ENCODE measurements around the gene PRKCH.

Gene PRKCH

DNA sequence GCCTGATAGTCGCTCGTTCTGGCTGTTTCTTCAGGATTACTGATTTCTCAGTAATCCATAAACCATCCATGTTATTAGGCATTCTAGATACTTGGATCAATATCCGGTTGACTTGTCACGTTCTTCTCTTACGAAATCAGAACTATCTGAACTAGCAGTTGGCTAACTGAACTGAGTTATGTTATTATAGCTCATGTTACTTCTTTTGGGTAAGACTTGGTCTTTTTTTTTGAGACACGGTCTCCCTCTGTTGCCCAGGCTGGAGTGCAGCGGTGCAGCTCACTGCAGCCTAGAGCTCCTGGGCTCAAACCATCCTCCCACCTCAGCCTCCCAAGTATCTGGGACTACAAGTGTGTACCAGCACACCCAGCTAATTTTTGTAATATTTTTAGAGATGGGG is 178.6 kb downstream of the PRKCH start:
- no peak for DNase-seq

DNA sequence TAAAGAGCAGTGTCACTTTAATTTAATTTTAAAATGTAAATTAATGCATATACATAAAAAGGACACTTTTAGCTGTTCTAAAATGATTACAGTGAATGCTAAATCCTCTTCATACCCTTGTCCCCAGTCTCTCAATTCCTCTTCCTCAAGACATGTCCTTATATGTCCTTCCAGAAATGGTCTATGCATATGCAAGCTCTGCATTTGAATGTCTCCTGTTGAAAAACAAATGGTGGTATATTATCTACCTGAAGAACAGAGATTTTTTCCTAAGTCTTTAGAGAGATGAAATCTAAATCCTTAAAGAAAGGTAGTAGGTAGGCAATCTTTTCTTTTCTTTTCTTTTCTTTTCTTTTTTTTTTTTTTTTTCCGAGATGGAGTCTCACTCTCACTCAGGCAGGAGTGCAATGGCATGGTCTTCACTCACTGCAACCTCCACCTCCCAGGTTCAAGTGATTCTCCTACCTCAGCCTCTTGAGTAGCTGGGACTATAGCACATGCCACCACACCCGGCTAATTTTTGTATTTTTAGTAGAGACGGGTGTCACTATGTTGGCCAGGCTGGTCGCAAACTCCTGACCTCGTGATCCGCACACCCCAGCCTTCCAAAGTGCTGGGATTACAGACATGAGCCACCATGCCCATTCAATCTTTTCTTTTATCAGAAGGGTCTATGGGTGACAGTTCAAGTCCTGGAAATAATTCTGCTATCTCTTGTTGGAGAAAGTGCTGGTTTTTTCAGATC is 180.5 kb downstream of the PRKCH start:
- DNase-seq = no peak

DNA sequence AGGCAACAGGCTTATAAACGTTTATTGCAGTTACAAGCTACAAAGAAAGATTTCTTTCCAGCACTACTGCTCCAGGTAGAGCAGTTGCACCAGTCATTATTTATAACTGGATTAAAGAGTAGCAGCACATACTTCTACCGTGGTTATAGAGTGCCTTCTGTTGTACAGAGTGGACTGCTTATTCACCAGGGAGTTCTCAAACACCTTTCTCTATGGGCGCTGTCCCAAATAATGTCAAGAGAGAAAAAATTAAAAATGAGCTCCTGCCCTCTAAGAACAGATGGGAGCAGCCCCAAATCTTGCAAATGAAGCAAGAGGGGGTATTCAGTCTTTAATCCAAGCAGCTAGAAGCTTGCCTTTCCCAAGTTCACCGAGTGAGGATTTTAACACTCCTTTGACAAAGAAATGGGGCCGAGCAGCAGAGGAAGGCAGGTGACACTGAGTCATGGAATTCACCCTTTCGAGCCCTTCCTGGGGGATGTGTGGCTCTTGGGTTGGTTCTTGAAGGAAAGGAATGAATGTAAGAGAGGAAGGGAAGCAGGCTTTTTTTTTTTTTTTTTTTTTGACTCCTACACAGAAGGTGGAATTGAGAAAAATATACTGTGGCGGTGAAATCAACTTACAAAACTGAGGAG is 181.2 kb downstream of the PRKCH start:
- DNase-seq = no peak

- DNase-seq = no peak
Observed at GRCh38 chr14:61503167-61503801, 181.9 kb downstream of the PRKCH start.

- DNase-seq = no peak
Observed at GRCh38 chr14:61504901-61505300, 183.5 kb downstream of the PRKCH start.

GRCh38 chr14:61505815-61506809 is 184.7 kb downstream of the PRKCH start:
- DNase-seq = no peak

GRCh38 chr14:61508526-61508925 is 187.1 kb downstream of the PRKCH start:
- no peak for DNase-seq

GRCh38 chr14:61510736-61511557 is 189.6 kb downstream of the PRKCH start:
- no peak for DNase-seq

- no peak for DNase-seq
Observed at GRCh38 chr14:61511558-61511948, 190.2 kb downstream of the PRKCH start.

DNA sequence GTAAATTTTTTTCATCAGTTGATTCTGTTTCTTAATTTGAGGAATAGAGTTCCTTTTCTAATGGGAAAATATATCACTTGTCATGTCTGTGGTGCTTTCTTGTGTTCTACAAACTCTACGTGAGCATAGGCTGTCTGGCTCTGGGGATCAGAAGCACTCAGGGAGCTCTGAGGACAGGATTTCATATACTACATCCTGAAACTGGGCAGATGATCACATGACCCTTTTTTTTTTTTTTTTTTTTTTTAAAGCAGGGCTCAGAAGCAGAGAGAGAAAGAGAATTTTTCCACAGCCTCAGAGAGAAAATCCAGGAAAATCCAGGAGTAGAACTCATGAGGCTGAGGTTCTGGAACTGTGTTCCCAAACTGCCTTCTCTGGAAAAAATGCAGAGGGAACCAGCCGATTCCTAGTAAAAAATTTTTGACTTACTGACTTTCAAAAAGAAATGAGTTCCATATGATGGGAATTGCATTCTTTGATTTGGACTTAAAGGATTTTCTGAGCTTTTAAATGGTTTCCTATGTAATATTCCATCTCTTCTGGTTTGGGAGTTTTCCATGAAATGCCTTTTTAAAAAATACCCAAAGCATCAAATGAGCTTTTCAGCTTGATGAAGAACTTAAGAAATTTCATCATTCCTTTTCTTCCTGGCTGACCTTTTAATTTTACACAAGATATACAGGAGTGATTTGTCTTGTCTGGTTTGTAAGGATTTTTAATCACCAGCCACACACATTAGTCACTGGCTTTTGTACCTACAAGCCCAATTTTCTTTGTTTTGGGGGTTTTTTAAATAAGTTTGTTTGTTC is 190.9 kb downstream of the PRKCH start:
- no peak for DNase-seq

- no peak for DNase-seq
Observed at GRCh38 chr14:61513986-61514830, 192.8 kb downstream of the PRKCH start.

DNA sequence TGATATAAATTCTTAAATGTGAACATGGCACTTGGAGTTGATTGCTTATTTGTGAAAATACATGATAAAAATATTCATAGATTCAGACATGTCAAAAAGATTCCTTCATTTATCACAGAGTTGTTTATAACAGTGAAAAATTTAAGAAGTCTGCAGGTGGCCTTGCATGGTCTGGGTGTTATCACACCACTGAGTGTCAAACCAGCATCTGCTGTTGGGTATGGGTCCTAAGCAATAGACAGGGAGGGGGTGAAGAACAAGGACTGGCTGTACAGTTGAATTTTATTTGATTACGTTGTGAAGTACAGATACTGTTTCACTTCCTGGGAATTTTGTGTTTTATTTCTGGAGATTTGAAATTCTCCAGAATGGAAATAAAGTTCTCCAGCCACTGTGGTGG is 193.5 kb downstream of the PRKCH start:
- DNase-seq = no peak

DNA sequence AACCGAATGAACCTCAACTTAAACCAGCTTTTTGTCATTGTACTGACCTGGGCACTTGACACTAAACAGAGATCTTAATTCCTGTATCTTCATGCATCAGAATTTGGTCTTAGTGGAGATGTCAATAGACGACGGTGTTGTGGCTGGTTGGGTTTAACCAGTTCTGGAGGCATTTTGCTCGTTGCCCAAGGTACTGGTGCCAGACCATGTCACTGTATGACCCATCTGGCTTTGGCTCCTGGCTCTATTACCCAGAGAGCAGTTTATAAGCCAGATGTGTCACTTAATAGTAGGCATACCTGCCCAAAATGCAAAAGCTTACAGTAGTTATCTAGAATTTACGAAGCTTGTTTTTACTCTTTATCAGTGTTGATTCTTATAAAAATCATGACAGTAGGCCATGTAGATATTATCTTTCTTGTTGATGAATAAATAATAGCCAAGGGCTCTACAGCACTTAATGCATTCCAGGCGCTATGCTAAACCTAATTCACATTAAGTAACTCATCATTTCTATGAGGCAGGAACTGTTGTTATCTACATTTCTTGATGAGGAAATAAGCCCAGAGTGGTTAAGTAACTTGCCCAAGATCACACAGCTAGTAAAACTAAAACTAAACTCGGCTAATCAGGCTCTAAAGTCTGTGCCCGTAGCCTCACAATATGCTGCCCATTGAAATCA is 194.2 kb downstream of the PRKCH start:
- DNase-seq = no peak

GRCh38 chr14:61516118-61516743 is 194.9 kb downstream of the PRKCH start:
- DNase-seq = no peak

GRCh38 chr14:61516964-61517653 is 195.7 kb downstream of the PRKCH start:
- DNase-seq = no peak

- no peak for DNase-seq
Observed at GRCh38 chr14:61517911-61518384, 196.6 kb downstream of the PRKCH start.

DNA sequence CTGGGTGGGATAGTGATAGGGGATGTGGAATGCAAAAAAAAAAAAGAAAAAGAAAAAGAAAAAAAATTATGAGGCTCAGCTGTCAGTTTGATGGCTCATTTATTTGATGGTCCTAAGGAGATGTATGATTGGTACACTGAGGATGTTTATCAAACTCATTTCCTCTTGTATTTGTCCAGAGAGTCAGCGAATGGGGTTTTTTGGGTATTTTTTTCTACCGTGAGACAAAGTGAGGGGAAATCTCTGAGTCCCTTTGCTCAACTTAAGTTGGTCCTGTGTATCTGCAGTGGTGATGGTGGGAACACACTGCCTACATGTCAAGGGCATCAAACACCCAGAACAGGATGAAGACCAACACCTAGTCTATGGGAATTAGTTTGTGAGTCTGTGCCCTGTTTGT is 197.0 kb downstream of the PRKCH start:
- DNase-seq = no peak

GRCh38 chr14:61519106-61519505 is 197.7 kb downstream of the PRKCH start:
- DNase-seq = no peak
